Measurements from ENCODE around the gene HECTD4. TPM values are rescaled to one million over a fixed set of nuclear protein-coding genes. Genes with fewer than 3 reads are reported as not detected.

The HECTD4 gene
- total RNA-seq, 1 experiment from 2014 or later, result 13.1 TPM

- Histone ChIP-seq H3K4me3 (no peak overlapping the region), H3K27ac (no peak overlapping the region), H3K9me3 (replicated peaks) (no peaks in the 10 kb centered on the region), H3K27me3 (no peaks in the 10 kb centered on the region), H3K36me3 (0 out of 2 replicates have a peak, but pooled peaks cover 3% of the 10 kb centered on the region), H3K4me1 (no peaks in the 10 kb centered on the region)
- DNase-seq, result no peak
Observed at GRCh38 chr12:112218150-112218549, 164.1 kb downstream of the HECTD4 start.

- Histone ChIP-seq H3K36me3 (0 out of 2 replicates have a peak, but pooled peaks cover under 1% of the 10 kb centered on the region), H3K27ac (no peak overlapping the region), H3K27me3 (no peaks in the 10 kb centered on the region), H3K4me3 (no peak overlapping the region), H3K4me1 (no peaks in the 10 kb centered on the region), H3K9me3 (replicated peaks) (no peaks in the 10 kb centered on the region)
- no peak for DNase-seq
Observed at GRCh38 chr12:112217647-112218046, 164.6 kb downstream of the HECTD4 start.

GRCh38 chr12:112216223-112216622 lies 166.0 kb downstream of the HECTD4 start:
- Histone ChIP-seq H3K9me3 (replicated peaks) (no peaks in the 10 kb centered on the region), H3K4me1 (no peaks in the 10 kb centered on the region), H3K36me3 (no peaks in the 10 kb centered on the region), H3K27ac (no peak overlapping the region), H3K27me3 (no peaks in the 10 kb centered on the region), H3K4me3 (no peak overlapping the region)
- no peak for DNase-seq

GRCh38 chr12:112214064-112214463 lies 168.2 kb downstream of the HECTD4 start:
- Histone ChIP-seq H3K9me3 (replicated peaks) (no peaks in the 10 kb centered on the region), H3K27ac (no peak overlapping the region), H3K27me3 (no peaks in the 10 kb centered on the region), H3K36me3 (no peaks in the 10 kb centered on the region; the same call in 1 of the 2 replicates), H3K4me1 (no peaks in the 10 kb centered on the region), H3K4me3 (no peak overlapping the region)
- DNase-seq, result no peak

- H3K36me3 ChIP-seq, result no peaks in the 10 kb centered on the region; the same call in none of the 2 replicates
Observed at GRCh38 chr12:112208301-112208910, 173.8 kb downstream of the HECTD4 start.

DNA sequence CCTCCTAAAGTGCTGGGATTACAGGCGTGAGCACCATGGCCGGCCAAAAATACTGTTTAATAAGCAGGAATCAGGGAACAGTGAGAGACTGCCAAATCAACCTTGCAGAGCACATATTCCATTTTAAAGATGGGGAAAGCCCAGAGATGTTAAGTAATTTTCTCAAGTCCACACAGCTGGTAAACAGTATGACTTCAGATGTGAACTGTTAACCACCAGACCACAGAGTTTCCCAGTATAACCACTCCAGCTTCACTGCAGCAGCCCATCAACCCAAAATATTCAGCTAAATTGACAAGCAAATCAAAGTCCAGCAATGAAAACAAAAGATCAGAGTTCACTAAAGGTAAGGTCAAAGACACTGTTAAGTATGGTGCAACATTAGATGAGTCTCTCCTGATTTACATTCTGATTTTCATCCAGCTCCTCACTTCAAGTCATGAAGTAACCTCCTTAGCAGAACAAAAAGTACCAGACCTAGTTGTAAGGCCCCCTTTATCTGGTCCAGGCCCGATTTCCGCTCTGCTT lies 174.8 kb downstream of the HECTD4 start:
- H3K27me3 ChIP-seq, result no peaks in the 10 kb centered on the region
- H3K27ac ChIP-seq, result no peak overlapping the region
- no peak overlapping the region for H3K4me3 ChIP-seq
- no peak for DNase-seq
- no peaks in the 10 kb centered on the region for H3K4me1 ChIP-seq
- no peaks in the 10 kb centered on the region for H3K9me3 ChIP-seq (replicated peaks)
- H3K36me3 ChIP-seq, result no peaks in the 10 kb centered on the region; the same call in none of the 2 replicates

More at GRCh38 chr12:112208301-112208910, 173.8 kb downstream of the HECTD4 start:
- Histone ChIP-seq H3K4me1 (no peaks in the 10 kb centered on the region), H3K27me3 (no peaks in the 10 kb centered on the region), H3K4me3 (no peak overlapping the region), H3K27ac (no peak overlapping the region), H3K9me3 (replicated peaks) (no peaks in the 10 kb centered on the region)
- no peak for DNase-seq

- H3K9me3 ChIP-seq (replicated peaks), result no peaks in the 10 kb centered on the region
- no peaks in the 10 kb centered on the region for H3K27me3 ChIP-seq
- no peak overlapping the region for H3K4me3 ChIP-seq
- no peaks in the 10 kb centered on the region; the same call in none of the 2 replicates for H3K36me3 ChIP-seq
- H3K27ac ChIP-seq, result no peak overlapping the region
- no peak for DNase-seq
- no peaks in the 10 kb centered on the region for H3K4me1 ChIP-seq
Observed at GRCh38 chr12:112206944-112207343, 175.3 kb downstream of the HECTD4 start.

GRCh38 chr12:112199136-112199535 lies 183.1 kb downstream of the HECTD4 start:
- H3K4me1 ChIP-seq, result no peaks in the 10 kb centered on the region
- no peak overlapping the region for H3K4me3 ChIP-seq
- H3K27ac ChIP-seq, result no peak overlapping the region
- H3K9me3 ChIP-seq (replicated peaks), result no peaks in the 10 kb centered on the region
- H3K36me3 ChIP-seq, result peaks cover 7% of the 10 kb centered on the region
- H3K27me3 ChIP-seq, result no peaks in the 10 kb centered on the region
- no peak for DNase-seq

GRCh38 chr12:112198120-112198733 lies 184.0 kb downstream of the HECTD4 start:
- no peak overlapping the region for H3K27ac ChIP-seq
- H3K27me3 ChIP-seq, result no peaks in the 10 kb centered on the region
- no peaks in the 10 kb centered on the region for H3K9me3 ChIP-seq (replicated peaks)
- peaks cover 7% of the 10 kb centered on the region for H3K36me3 ChIP-seq
- DNase-seq, result peak; percentile 56 to 67
- no peaks in the 10 kb centered on the region for H3K4me1 ChIP-seq
- no peak overlapping the region for H3K4me3 ChIP-seq

- Histone ChIP-seq H3K27ac (no peak overlapping the region), H3K27me3 (no peaks in the 10 kb centered on the region), H3K36me3 (peaks cover 7% of the 10 kb centered on the region), H3K9me3 (replicated peaks) (no peaks in the 10 kb centered on the region), H3K4me1 (no peaks in the 10 kb centered on the region), H3K4me3 (no peak overlapping the region)
- no peak for DNase-seq
Observed at GRCh38 chr12:112196196-112196875, 185.9 kb downstream of the HECTD4 start.

DNA sequence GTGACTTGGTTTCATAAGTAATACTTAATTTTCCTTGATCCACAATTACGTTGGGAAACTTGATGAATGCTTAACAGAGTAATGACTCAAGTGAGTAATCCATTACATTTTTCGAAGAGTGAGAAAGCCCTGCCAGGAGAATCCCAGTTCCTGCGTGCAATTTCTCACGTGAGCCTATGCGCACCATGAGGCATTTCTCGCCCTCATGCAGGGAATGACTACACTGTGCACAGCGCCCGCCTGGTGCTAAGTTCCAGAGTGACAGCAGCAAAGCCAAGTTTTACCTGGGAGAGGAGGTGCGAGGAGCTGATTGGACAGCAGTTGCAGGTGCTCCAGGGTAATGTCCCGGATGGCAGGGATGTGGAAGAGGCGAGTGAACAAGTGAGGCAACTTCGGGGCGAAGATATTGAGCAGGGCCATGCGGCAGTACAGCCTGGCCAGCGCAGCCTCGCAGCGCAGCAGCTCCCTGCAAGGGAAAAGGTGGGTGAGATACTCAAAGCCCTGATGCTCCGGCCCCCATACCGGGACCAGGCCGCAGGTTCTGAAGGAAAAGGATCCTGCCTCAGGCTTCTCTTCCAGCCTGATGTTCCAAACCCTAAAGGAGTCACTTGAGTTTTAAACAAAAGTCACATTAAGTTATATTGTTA lies 187.5 kb downstream of the HECTD4 start:
- no peak overlapping the region for H3K27ac ChIP-seq
- H3K36me3 ChIP-seq, result peaks cover 3% of the 10 kb centered on the region
- no peaks in the 10 kb centered on the region for H3K4me1 ChIP-seq
- no peaks in the 10 kb centered on the region for H3K27me3 ChIP-seq
- DNase-seq, result no peak
- H3K9me3 ChIP-seq (replicated peaks), result no peaks in the 10 kb centered on the region
- no peak overlapping the region for H3K4me3 ChIP-seq

DNA sequence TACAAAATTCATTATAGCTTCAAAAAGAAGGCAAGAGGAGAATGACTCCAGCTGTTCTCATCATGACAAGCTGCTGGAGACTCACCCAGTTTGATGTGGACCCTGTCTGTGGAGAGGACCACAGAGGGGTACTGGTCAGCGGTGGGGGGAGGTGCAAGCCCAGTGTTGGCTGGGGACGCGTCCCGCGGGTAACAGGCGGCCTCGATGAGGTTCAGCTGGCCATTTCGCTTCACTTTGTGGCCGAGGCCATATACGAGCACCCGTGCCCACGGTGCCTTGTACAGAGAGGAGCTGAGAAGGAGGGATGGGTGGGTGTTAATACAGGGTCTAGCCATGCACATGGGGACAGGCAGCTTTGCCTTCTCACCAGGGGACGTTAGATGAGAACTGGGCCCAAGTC lies 189.8 kb downstream of the HECTD4 start:
- H3K36me3 ChIP-seq, result no peaks in the 10 kb centered on the region
- no peak overlapping the region for H3K4me3 ChIP-seq
- H3K27me3 ChIP-seq, result no peaks in the 10 kb centered on the region
- H3K27ac ChIP-seq, result no peak overlapping the region
- no peaks in the 10 kb centered on the region for H3K4me1 ChIP-seq
- no peak for DNase-seq
- H3K9me3 ChIP-seq (replicated peaks), result no peaks in the 10 kb centered on the region

- H3K4me3 ChIP-seq, result no peak overlapping the region
- H3K36me3 ChIP-seq, result no peaks in the 10 kb centered on the region
- H3K27me3 ChIP-seq, result no peaks in the 10 kb centered on the region
- no peaks in the 10 kb centered on the region for H3K9me3 ChIP-seq (replicated peaks)
- H3K27ac ChIP-seq, result no peak overlapping the region
- DNase-seq, result no peak
- H3K4me1 ChIP-seq, result no peaks in the 10 kb centered on the region
Observed at GRCh38 chr12:112191840-112192321, 190.3 kb downstream of the HECTD4 start.

- Histone ChIP-seq H3K9me3 (replicated peaks) (no peaks in the 10 kb centered on the region), H3K27ac (no peak overlapping the region), H3K4me1 (no peaks in the 10 kb centered on the region), H3K27me3 (no peaks in the 10 kb centered on the region), H3K4me3 (no peak overlapping the region), H3K36me3 (no peaks in the 10 kb centered on the region)
- DNase-seq, result no peak
Observed at GRCh38 chr12:112191201-112191600, 191.0 kb downstream of the HECTD4 start.
